Spinal cord (tissue), 10 donors: ENCODE results near the gene AGFG1. TPM values are rescaled to one million over a fixed set of nuclear protein-coding genes. Genes with fewer than 3 reads are reported as not detected.

Source experiments
- DNase-seq, 6 donors: peaks; one replicate each; pipeline versions ENCODE4 v3.0.0 to v3.0.0-alpha.2; 2013 to 2015; ENCODE audit warnings: low spot score in 6 of 6, low read depth in 4 of 6
- H3K27ac ChIP-seq: one replicate; pipeline ENCODE4 v1.5.1; 2013; ENCODE audit warnings: low read depth, low read length, control low read depth
- H3K27me3 ChIP-seq: one replicate; pipeline ENCODE4 v1.6.1; 2013; ENCODE audit warnings: low read length; ENCODE audit not compliant: control insufficient read depth, insufficient read depth
- H3K36me3 ChIP-seq: one replicate; pipeline ENCODE4 v1.6.1; 2013; ENCODE audit warnings: low read length; ENCODE audit not compliant: control insufficient read depth, insufficient read depth
- H3K4me1 ChIP-seq: one replicate; pipeline ENCODE4 v1.6.1; 2013; ENCODE audit warnings: low read length; ENCODE audit not compliant: control insufficient read depth, insufficient read depth
- H3K4me3 ChIP-seq: one replicate; pipeline ENCODE4 v1.5.1; 2013; ENCODE audit warnings: low read depth, low read length, control low read depth
- H3K9me3 ChIP-seq: one replicate; pipeline ENCODE4 v1.6.1; 2013; ENCODE audit warnings: low read length; ENCODE audit not compliant: control insufficient read depth, insufficient read depth
- WGBS: methylation state at CpG from one replicate; pipeline ENCODE4 v1.1.5; 2013; ENCODE audit warnings: missing lambda C conversion rate; ENCODE audit not compliant: insufficient coverage; 5-methylcytosine and 5-hydroxymethylcytosine counted together
- polyA plus RNA-seq, 2 donors: library from polyadenylated mRNA; unstranded; fragments of 120-200 nt; gene quantifications; one replicate each; pipeline ENCODE4 v1.2.1, GENCODE V29; 2013; ENCODE audit not compliant: insufficient read length in 2 of 2
- total RNA-seq, 2 donors: library from RNA; depleted of rRNA in 1 of 2; stranded (reverse); fragments of 120-200 nt in 1 of 2; fragments of >200 nt in 1 of 2; gene quantifications; one replicate each; pipeline versions ENCODE4 v1.2.3 to v1.2.4, GENCODE V29; 2013 to 2014
- donor health status: healthy.

The AGFG1 gene
- total and polyA plus RNA-seq, 4 donors = 72.4 to 113 (median 82.3) TPM

DNA sequence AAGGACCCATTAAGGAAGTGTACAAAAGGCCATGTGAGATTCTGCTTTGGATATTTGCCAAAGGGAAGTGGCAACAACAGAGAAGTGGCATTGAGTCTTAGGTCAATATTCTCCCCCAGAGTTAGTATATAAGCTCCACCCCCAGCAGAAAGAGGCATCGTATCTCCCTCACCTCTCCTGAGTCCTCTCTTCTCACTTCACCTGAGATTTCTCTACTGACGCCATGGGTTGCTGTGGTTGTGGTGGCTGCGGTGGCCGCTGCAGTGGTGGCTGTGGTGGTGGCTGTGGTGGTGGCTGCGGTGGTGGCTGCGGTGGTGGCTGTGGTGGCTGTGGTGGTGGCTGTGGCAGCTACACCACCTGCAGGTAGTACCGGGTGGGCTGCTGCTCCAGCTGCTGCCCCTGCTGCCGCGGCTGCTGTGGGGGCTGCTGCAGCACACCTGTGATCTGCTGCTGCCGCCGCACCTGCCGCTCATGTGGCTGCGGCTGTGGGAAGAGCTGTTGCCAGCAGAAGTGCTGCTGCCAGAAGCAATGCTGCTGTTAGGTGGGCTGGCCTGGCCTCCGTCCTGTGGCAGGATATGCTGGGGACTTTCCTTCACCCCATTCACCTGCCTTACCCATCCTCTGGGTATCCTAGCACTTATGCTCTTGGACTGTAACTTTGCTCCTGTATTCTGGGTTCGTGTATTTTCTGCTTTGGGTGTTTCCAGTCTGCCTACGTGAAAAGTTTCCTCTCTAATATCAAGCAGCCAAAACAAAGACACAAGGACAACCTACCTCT, 136.8 kb downstream of the AGFG1 start:
- Histone ChIP-seq H3K4me3 (no peak overlapping the region), H3K9me3 (no peaks in the 10 kb centered on the region), H3K4me1 (no peaks in the 10 kb centered on the region), H3K27me3 (no peaks in the 10 kb centered on the region), H3K27ac (no peak overlapping the region), H3K36me3 (no peaks in the 10 kb centered on the region)
- DNase-seq = no peak
- 96% methylated on average over 9 of the region's 16 CpGs for WGBS

DNA sequence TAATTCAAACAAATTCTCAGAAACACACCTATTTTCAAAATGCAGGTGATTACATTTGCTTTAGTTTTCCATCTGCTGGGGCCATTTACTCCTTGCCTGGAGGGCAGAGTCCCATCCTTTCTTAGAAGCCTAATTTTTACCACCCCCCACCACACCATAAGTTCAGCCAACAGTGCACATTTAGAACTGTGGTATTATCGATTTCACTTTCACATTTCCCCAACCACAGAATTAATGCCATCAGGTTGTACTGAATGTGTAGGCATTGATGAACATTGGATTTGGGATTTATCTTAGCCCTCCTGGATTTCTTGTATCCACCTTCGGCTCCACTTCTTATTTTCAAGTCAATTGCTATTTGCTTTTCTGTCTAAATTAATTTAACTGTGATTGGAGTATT, 138.2 kb downstream of the AGFG1 start:
- H3K4me3 ChIP-seq = no peak overlapping the region
- H3K4me1 ChIP-seq = no peaks in the 10 kb centered on the region
- H3K27me3 ChIP-seq = no peaks in the 10 kb centered on the region
- no peaks in the 10 kb centered on the region for H3K9me3 ChIP-seq
- no peaks in the 10 kb centered on the region for H3K36me3 ChIP-seq
- DNase-seq = no peak
- no peak overlapping the region for H3K27ac ChIP-seq
- WGBS = no CpG with 5 or more reads among the region's 2 CpGs

Other genes starting within 250 kb of the AGFG1 start
- gene MFF, start 146.9 kb upstream of the AGFG1 start, total RNA-seq = 100 to 1,000 TPM; 103 to 124 TPM
- 100 to 1,000 TPM; 142 to 175 TPM for gene MFF, start 146.9 kb upstream of the AGFG1 start, polyA plus RNA-seq
- gene TM4SF20, start 92.8 kb upstream of the AGFG1 start, total RNA-seq = under 1 TPM in 1 of 2 donors, not detected in 1; 0.10 TPM
- under 1 TPM; 0.25 to 0.35 TPM for gene TM4SF20, start 92.8 kb upstream of the AGFG1 start, polyA plus RNA-seq
- not detected for gene SCYGR1, start 84.2 kb upstream of the AGFG1 start, total RNA-seq
- gene SCYGR1, start 84.2 kb upstream of the AGFG1 start, polyA plus RNA-seq = not detected
- not detected for gene SCYGR2, start 126.7 kb downstream of the AGFG1 start, total RNA-seq
- gene SCYGR2, start 126.7 kb downstream of the AGFG1 start, polyA plus RNA-seq = not detected
- not detected for gene SCYGR3, start 142.7 kb downstream of the AGFG1 start, total RNA-seq
- not detected for gene SCYGR3, start 142.7 kb downstream of the AGFG1 start, polyA plus RNA-seq
- gene SCYGR4, start 145.3 kb downstream of the AGFG1 start, total RNA-seq = not detected
- under 1 TPM; 0.51 to 0.57 TPM for gene SCYGR4, start 145.3 kb downstream of the AGFG1 start, polyA plus RNA-seq
- gene SCYGR5, start 194.6 kb downstream of the AGFG1 start, total RNA-seq = not detected
- not detected for gene SCYGR5, start 194.6 kb downstream of the AGFG1 start, polyA plus RNA-seq
- gene SLC19A3, start 245.9 kb downstream of the AGFG1 start, total RNA-seq = 1 to 10 TPM; 2.8 to 5.3 TPM
- gene SLC19A3, start 245.9 kb downstream of the AGFG1 start, polyA plus RNA-seq = 1 to 10 TPM; 4.2 to 6.1 TPM